Mesendoderm (in vitro differentiated cells): ENCODE data around the gene TEKTIP1. TPM values are rescaled to one million over a fixed set of nuclear protein-coding genes. Genes with fewer than 3 reads are reported as not detected.
A peak's percentile ranks its signal among the peaks of the same experiment; 100 is the strongest.

ENCODE experiments used
- DNase-seq: peaks from one replicate; pipeline ENCODE4 v3.0.0; 2013
- H2AK5ac ChIP-seq: 2 replicates; pipeline ENCODE4 v1.6.1; 2013; ENCODE audit warnings: low read length, inconsistent platforms
- H2BK120ac ChIP-seq: 2 replicates; pipeline ENCODE4 v1.6.1; 2013; ENCODE audit warnings: low read depth, mild to moderate bottlenecking, low read length, moderate library complexity, mixed read lengths
- H2BK15ac ChIP-seq: replicated peaks from 2 replicates; pipeline ENCODE4 v1.6.1; 2013; ENCODE audit warnings: low read depth, mild to moderate bottlenecking, moderate library complexity
- H2BK5ac ChIP-seq: 2 replicates; pipeline ENCODE4 v1.6.1; 2013; ENCODE audit warnings: low read length, inconsistent platforms
- H3K18ac ChIP-seq: 2 replicates; pipeline ENCODE4 v1.6.1; 2013; ENCODE audit warnings: mild to moderate bottlenecking, low read length, mixed read lengths
- H3K23ac ChIP-seq: one replicate; pipeline ENCODE4 v1.6.1; 2013; ENCODE audit warnings: low read length
- H3K27ac ChIP-seq: 2 replicates; pipeline ENCODE4 v1.5.1; 2013; ENCODE audit warnings: low read depth, mild to moderate bottlenecking, inconsistent platforms, low read length, moderate library complexity
- H3K27me3 ChIP-seq: 2 replicates; pipeline ENCODE4 v1.6.1; 2013; ENCODE audit warnings: low read length, control low read depth, mild to moderate bottlenecking, inconsistent platforms; ENCODE audit not compliant: insufficient read depth, poor library complexity
- H3K36me3 ChIP-seq: 2 replicates; pipeline ENCODE4 v1.6.1; 2013; ENCODE audit warnings: low read length, inconsistent platforms; ENCODE audit not compliant: control insufficient read depth, insufficient read depth
- H3K4ac ChIP-seq: one replicate; pipeline ENCODE4 v1.6.1; 2013; ENCODE audit warnings: low read depth, mild to moderate bottlenecking, low read length, moderate library complexity
- H3K4me1 ChIP-seq: 2 replicates; pipeline ENCODE4 v1.6.1; 2013; ENCODE audit warnings: low read depth, low read length, inconsistent platforms; ENCODE audit not compliant: control insufficient read depth
- H3K4me2 ChIP-seq: 2 replicates; pipeline ENCODE4 v1.6.1; 2013; ENCODE audit warnings: low read length
- H3K4me3 ChIP-seq: 2 replicates; pipeline ENCODE4 v1.5.1; 2013; ENCODE audit warnings: mild to moderate bottlenecking, low read length
- H3K56ac ChIP-seq: one replicate; pipeline ENCODE4 v1.6.1; 2013; ENCODE audit warnings: low read length
- H3K79me1 ChIP-seq: 2 replicates; pipeline ENCODE4 v1.6.1; 2013; ENCODE audit warnings: low read length, inconsistent platforms
- H3K79me2 ChIP-seq: 2 replicates; pipeline ENCODE4 v1.6.1; 2013; ENCODE audit warnings: mild to moderate bottlenecking, low read length; ENCODE audit not compliant: control insufficient read depth, insufficient read depth
- H3K9ac ChIP-seq: 2 replicates; pipeline ENCODE4 v1.6.1; 2013; ENCODE audit warnings: low read length, inconsistent platforms
- H4K5ac ChIP-seq: one replicate; pipeline ENCODE4 v1.6.1; 2013; ENCODE audit warnings: low read length
- H4K8ac ChIP-seq: one replicate; pipeline ENCODE4 v1.6.1; 2013; ENCODE audit warnings: low read depth, mild to moderate bottlenecking, control low read depth, low read length, moderate library complexity
- WGBS: extraction: QIAGEN DNeasy Blood & Tissue Kit; methylation state at CpG from one replicate; pipeline ENCODE4 v1.1.7; 2013; ENCODE audit warnings: low lambda C conversion rate, missing lambda C conversion rate; ENCODE audit not compliant: insufficient coverage; ENCODE audit errors: extremely low coverage; 5-methylcytosine and 5-hydroxymethylcytosine counted together
- small RNA-seq: library from polyadenylated mRNA; stranded (forward); fragments of <200 nt; extraction: miRNeasy Mini kit (QIAGEN cat#:217004); gene quantifications from one replicate; pipeline ENCODE3, GENCODE V24; 2013; ENCODE audit not compliant: insufficient read depth

TEKTIP1 gene

GRCh38 chr19:3590991-3591659, 52.2 kb downstream of the TEKTIP1 start:
- no peak overlapping the region for H4K8ac ChIP-seq
- no peak overlapping the region for H3K4ac ChIP-seq
- H3K27ac ChIP-seq = no peak overlapping the region
- no peak overlapping the region for H3K9ac ChIP-seq
- H3K36me3 ChIP-seq = no peaks in the 10 kb centered on the region
- no CpG with 5 or more reads among the region's 8 CpGs for WGBS
- H2BK15ac ChIP-seq = no peak overlapping the region
- H3K79me1 ChIP-seq = no peaks in the 10 kb centered on the region
- H3K18ac ChIP-seq = no peak overlapping the region
- no peak overlapping the region for H3K4me3 ChIP-seq
- H3K27me3 ChIP-seq = no peaks in the 10 kb centered on the region
- no peak overlapping the region for H4K5ac ChIP-seq
- no peak overlapping the region for H3K56ac ChIP-seq
- no peak overlapping the region for H2BK5ac ChIP-seq
- H3K23ac ChIP-seq = no peak overlapping the region
- DNase-seq = no peak
- no peaks in the 10 kb centered on the region for H3K79me2 ChIP-seq
- H3K4me2 ChIP-seq = no peak overlapping the region
- no peaks in the 10 kb centered on the region for H3K4me1 ChIP-seq
- no peak overlapping the region for H2BK120ac ChIP-seq
- H2AK5ac ChIP-seq = no peak overlapping the region

- H3K9ac ChIP-seq = no peak overlapping the region
- no peak overlapping the region for H3K4ac ChIP-seq
- no peaks in the 10 kb centered on the region for H3K27me3 ChIP-seq
- no peak overlapping the region for H2BK5ac ChIP-seq
- no peak overlapping the region for H3K27ac ChIP-seq
- no peaks in the 10 kb centered on the region for H3K4me1 ChIP-seq
- no peaks in the 10 kb centered on the region for H3K79me1 ChIP-seq
- no peak overlapping the region for H3K56ac ChIP-seq
- H3K36me3 ChIP-seq = no peaks in the 10 kb centered on the region
- H3K4me2 ChIP-seq = no peak overlapping the region
- H2BK15ac ChIP-seq = no peak overlapping the region
- no peak for DNase-seq
- WGBS = no CpG with 5 or more reads among the region's 9 CpGs
- no peak overlapping the region for H3K18ac ChIP-seq
- no peak overlapping the region for H4K8ac ChIP-seq
- no peak overlapping the region for H2AK5ac ChIP-seq
- no peak overlapping the region for H2BK120ac ChIP-seq
- no peak overlapping the region for H3K23ac ChIP-seq
- no peak overlapping the region for H4K5ac ChIP-seq
- H3K4me3 ChIP-seq = no peak overlapping the region
- H3K79me2 ChIP-seq = no peaks in the 10 kb centered on the region
Observed at GRCh38 chr19:3591876-3592613, 53.1 kb downstream of the TEKTIP1 start.

DNA sequence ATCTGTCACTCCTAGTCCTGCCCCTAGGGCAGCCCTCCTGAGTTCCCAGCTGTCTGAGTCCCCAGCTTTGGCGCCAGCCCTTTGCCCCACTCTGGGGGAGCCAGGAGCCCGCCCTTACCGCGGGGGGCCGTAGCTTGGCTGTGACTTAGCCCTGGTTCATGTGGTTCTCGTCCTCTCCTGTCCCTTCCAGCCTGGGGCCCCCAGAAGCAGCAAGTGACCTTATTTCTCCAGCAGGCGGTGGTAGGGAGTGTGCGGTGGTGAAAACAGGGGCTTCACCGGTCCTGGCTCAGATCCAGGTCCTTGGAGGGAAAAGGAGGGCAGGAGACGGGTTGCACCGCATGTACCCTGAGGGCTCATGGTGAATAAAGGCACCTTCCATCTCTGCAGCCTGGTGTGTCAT, 54.2 kb downstream of the TEKTIP1 start:
- Histone ChIP-seq H3K4me3 (no peak overlapping the region), H2BK5ac (no peak overlapping the region), H2BK120ac (no peak overlapping the region), H3K23ac (no peak overlapping the region), H3K27ac (no peak overlapping the region), H3K56ac (no peak overlapping the region), H4K5ac (no peak overlapping the region), H3K4me2 (no peak overlapping the region), H3K4me1 (no peaks in the 10 kb centered on the region), H3K4ac (no peak overlapping the region), H3K79me2 (no peaks in the 10 kb centered on the region), H3K79me1 (no peaks in the 10 kb centered on the region), H3K9ac (no peak overlapping the region), H2AK5ac (no peak overlapping the region), H3K18ac (no peak overlapping the region), H4K8ac (no peak overlapping the region), H3K36me3 (no peaks in the 10 kb centered on the region), H3K27me3 (no peaks in the 10 kb centered on the region), H2BK15ac (no peak overlapping the region)
- WGBS = no CpG with 5 or more reads among the region's 11 CpGs
- peak; percentile 60 for DNase-seq

Small RNA genes within 50 kb of the gene (small RNA-seq; reads per million reads assigned to genes)
- not detected for gene AC005786.1
- not detected for gene RF00212
